COLO668 (cell line): Measurements from ENCODE around the gene TTL.

Experiments
- DNase-seq: peaks from one replicate; lab custom pipeline; 2025; ENCODE audit not compliant: unreplicated experiment; lab: John Stamatoyannopoulos, UW

TTL gene

GRCh38 chr2:112580084-112580483, 98.1 kb downstream of the TTL start:
- DNase-seq, result no peak

GRCh38 chr2:112582314-112582746, 100.4 kb downstream of the TTL start:
- no peak for DNase-seq

DNA sequence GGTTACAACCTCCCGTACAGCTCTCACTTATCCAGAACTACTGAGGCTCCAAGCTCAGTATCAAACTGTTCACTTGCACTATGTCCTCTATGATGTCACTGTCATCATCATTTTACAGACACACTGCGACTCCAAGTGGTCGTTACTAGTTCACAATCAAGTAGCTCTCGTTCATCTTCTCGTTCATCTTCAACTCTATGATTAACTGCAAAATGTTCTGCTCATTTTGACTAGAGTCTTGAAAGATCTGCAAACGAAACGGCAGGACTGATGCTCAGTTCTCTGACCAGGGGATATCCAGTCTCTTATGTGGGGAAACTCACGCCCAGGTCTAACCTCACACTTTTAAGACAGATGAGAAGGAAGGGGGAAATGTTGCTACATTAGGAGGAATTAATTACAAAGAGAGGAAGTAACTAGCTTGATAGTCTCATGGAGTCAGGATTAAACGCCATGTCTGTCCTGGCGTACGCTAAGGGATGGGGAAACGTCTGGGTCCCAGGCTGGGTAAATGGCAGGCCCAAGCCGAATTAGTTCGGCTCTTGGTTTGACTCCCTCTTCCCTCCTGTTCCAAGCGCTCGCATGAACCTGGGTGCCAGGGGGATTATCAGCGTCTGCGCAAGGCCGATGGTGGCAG, 101.7 kb downstream of the TTL start:
- no peak for DNase-seq

DNA sequence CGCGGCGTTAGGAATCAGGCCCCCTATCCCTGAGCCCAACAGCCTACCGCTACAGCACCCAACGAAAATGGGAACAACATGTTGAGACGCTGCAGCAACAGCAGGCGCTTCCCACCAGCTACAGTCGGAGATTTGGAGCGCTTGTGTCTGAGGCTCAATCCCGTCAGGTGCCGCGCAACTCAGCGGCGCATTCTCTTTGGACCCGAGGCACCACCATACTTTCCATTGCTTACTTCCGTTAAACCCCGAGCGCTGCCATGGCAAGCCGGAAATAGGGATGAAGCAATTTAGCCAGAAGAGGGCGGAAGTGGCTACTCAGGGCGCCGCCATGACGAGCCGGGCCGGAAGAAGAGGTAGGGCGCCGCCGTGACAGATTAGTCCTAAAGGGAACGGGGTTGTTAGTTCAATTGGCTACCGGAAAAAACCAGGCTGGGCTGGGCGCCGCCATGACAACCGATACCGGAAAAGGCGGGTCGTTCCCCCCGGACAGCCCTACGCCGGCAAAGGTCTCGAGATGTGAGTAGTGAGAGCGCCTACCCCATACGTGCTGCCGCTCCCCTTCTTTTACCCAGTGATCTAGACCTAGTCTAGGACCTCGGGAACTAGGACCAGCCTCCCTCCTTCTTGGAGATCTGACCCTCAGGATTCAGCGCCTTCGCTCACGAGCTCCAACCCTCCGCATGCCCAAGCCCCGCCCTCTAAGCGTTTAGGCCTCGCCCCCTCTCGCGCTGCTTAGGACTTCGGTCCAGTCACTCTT, 102.4 kb downstream of the TTL start, which contains the start of gene CHCHD5:
CHCHD5 (plus strand) TSS at position 476 of the 757 bp plus-strand sequence; CDS start at position 515, 39 bp downstream.
- DNase-seq, result peak; percentile 95

DNA sequence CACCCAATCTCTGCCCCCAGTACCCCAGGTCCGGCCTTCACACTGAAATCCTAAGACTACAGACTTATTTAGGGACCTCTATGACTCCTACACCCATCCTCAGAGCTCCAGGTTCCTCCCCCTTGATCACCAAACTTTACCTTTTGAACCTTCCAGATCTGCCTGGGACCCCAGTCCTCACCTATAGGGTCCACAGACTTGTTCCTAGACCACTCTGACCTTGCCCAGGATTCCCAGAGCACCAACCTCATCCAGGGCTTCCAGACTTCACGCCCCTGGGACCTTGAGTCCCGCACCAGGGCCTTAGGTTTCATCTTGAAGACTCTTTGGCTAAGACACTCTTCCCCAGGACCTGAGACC, 102.9 kb downstream of the TTL start:
- no peak for DNase-seq

DNA sequence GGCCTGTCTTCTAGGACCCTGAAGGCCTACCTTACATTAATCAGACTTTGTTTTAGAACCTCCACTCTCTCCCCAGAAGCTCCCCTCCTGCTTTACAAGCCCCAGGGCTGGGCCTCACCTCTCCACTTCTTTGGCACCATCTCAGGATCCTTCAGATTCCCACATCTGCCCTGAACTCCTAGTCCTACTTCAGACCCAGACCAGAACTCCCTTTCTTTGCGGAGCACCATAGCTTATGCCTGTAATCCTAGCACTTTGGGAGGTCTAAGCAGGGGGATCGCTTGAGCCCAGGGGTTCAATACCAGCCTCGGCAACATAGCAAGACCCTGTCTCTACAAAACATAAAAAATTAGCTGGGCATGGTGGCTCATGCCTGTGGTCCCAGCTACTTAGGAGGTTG, 103.4 kb downstream of the TTL start:
- no peak for DNase-seq

- no peak for DNase-seq
Observed at GRCh38 chr2:112585873-112586464, 104.0 kb downstream of the TTL start.

DNA sequence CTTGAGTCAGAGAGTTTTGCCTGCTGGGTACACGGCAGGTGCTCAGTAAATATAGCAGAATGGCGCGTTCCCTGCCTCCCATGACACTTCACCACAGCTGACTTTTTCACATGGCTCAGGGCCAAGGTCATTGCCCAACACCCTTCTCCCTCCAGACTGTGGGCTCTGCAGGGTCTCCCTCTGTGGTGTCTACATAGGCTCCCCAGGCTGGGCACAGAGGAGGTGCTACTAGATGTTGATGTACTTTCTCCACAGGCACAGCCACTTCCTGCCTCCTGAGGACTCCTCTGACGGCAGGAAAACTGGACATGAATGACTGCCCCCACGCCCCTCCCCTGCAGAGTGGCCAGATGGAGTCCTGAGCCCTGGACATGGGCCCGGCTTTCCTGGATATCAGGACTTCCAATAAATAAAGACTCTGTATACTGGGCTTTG, 106.7 kb downstream of the TTL start:
- DNase-seq, result peak; percentile 43
